ENCODE data around the gene USP37.

The USP37 gene

DNA sequence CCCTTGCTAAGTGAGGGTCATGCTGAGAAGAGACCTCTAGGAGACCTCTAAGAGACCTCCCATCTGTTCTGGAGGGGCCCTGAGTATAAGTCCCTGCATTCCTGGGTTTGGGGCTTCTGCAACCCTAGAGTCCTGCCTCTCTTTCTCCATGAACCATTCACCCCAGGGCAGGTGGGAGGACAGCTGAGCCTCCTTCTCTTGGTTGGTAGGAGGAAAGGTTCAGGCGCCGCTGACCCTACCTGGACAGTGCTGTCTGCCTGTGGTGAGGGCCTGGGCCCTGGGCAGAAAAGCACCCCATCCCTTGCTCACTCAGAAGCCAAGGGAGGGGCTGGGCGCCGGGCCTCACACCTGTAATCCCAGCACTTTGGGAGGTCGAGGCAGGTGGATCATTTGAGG, 149.8 kb downstream of the USP37 start:
- DNase-seq (ENCODE audit: insufficient read length, low spot score) (no peak), FAIRE-seq (no peak)
- TF ChIP-seq, protein P1, sequence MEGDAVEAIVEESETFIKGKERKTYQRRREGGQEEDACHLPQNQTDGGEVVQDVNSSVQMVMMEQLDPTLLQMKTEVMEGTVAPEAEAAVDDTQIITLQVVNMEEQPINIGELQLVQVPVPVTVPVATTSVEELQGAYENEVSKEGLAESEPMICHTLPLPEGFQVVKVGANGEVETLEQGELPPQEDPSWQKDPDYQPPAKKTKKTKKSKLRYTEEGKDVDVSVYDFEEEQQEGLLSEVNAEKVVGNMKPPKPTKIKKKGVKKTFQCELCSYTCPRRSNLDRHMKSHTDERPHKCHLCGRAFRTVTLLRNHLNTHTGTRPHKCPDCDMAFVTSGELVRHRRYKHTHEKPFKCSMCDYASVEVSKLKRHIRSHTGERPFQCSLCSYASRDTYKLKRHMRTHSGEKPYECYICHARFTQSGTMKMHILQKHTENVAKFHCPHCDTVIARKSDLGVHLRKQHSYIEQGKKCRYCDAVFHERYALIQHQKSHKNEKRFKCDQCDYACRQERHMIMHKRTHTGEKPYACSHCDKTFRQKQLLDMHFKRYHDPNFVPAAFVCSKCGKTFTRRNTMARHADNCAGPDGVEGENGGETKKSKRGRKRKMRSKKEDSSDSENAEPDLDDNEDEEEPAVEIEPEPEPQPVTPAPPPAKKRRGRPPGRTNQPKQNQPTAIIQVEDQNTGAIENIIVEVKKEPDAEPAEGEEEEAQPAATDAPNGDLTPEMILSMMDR (IDR thresholded peaks at IDR 0.05; ENCODE audit: insufficient read depth, missing control alignments): no peak

- TF ChIP-seq, protein P1 (IDR thresholded peaks at IDR 0.05; ENCODE audit: insufficient read depth, missing control alignments): no peak
- DNase-seq (ENCODE audit: insufficient read length, low spot score) (no peak), FAIRE-seq (no peak)
Observed at GRCh38 chr2:218407717-218408116, 160.4 kb downstream of the USP37 start.

- FAIRE-seq (no peak), DNase-seq (ENCODE audit: insufficient read length, low spot score) (no peak)
- TF ChIP-seq, protein P1 (IDR thresholded peaks at IDR 0.05; ENCODE audit: insufficient read depth, missing control alignments): no peak
Observed at GRCh38 chr2:218406949-218407618, 161.1 kb downstream of the USP37 start.

DNA sequence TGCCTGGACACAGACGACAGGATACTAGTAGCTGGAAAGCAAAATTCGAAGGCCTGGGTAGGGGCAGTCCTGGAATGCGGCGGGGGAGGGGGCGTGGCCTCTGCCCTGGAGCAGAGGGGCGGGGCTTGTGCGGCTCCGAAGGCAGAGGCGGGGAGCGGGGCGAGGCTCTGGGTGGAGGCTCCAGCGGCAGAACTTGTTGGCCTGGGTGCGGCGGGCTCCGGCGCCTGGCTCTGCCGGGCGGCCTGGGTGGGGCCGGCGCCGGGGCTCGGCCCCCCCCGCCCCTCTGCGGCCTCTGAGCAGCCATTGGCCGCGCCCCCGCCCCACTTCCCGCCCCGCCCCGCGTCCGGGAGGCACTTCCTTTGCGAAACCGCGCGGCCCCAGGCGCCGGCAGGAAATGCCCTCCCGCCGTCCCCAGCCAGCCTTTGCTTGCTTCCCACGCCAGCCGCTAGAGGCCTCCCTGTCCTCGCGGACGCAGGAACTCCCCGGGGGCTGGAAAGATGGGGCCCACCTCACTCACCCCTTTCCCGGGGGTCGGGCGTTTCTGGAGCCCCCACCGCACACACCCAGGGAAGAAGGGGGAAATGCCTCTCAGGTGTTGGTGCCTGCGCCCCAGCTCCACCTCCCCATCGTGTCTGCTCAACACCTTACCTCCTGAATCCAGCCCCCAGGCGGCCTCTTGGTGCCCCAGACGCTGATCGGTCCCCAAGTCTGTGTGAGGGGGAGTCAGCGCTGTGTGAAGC, 161.8 kb downstream of the USP37 start:
- TF ChIP-seq, protein P1 (IDR thresholded peaks at IDR 0.05; ENCODE audit: insufficient read depth, missing control alignments): peak; percentile 74
- FAIRE-seq (no peak), DNase-seq (ENCODE audit: insufficient read length, low spot score) (peak; percentile 92)

DNA sequence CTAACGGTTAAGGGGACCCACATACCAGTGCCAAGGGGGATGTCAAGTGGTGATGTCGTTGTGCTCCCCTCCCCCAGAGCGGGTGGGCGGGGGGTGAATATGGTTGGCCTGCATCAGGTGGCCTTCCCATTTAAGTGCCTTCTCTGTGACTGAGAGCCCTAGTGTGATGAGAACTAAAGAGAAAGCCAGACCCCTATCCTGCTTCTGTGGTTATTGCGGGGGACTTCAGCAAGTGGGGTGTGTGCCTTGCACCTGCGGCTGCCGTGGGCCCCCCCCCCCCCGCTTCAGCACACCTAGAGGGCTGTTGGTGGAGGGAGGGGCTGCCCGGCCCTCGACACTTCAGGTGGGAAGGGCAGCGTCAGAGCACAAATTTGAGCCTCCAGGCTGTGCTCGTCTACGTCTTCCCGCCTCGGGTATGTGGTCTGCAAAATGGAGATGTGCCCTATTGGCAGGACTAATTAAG, 162.4 kb downstream of the USP37 start:
- TF ChIP-seq, protein P1 (IDR thresholded peaks at IDR 0.05; ENCODE audit: insufficient read depth, missing control alignments): no peak
- FAIRE-seq: no peak
- DNase-seq (ENCODE audit: insufficient read length, low spot score): no peak

DNA sequence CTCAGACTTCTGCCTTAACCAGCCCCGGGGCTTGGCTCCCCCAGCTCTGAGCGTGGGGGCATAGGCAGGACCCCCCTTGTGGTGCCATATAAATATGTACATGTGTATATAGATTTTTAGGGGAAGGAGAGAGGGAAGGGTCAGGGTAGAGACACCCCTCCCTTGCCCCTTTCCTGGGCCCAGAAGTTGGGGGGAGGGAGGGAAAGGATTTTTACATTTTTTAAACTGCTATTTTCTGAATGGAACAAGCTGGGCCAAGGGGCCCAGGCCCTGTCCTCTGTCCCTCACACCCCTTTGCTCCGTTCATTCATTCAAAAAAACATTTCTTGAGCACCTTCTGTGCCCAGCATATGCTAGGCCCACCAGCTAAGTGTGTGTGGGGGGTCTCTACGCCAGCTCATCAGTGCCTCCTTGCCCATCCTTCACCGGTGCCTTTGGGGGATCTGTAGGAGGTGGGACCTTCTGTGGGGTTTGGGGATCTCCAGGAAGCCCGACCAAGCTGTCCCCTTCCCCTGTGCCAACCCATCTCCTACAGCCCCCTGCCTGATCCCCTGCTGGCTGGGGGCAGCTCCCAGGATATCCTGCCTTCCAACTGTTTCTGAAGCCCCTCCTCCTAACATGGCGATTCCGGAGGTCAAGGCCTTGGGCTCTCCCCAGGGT, 162.9 kb downstream of the USP37 start:
- DNase-seq (ENCODE audit: insufficient read length, low spot score) (no peak), FAIRE-seq (no peak)
- TF ChIP-seq, protein P1 (IDR thresholded peaks at IDR 0.05; ENCODE audit: insufficient read depth, missing control alignments): no peak

Data from D721Med (cell line).